Breast epithelium (tissue), 4 donors: Measurements from ENCODE around the gene MRPL38. TPM values are rescaled to one million over a fixed set of nuclear protein-coding genes. Genes with fewer than 3 reads are reported as not detected.
"Not testable (repeated sequence)": the region's sequence is repeated elsewhere in the genome, so short reads cannot be mapped to it uniquely, and the experiment has no call there.

Source experiments
- DNase-seq, 2 donors: peaks; one replicate each; pipeline ENCODE4 v3.0.0-alpha.2; 2019; ENCODE audit warnings: low spot score in 2 of 2
- H3K27ac ChIP-seq, 2 donors: fragments of 200-600 bp; sonication (generic) in 1 of 2; one replicate each; pipeline ENCODE4 v1.5.1; 2016 to 2019; ENCODE audit warnings: mild to moderate bottlenecking in 1 of 2
- H3K27me3 ChIP-seq, 2 donors: fragments of 200-600 bp; sonication (generic) in 1 of 2; one replicate each; pipeline versions ENCODE4 v1.5.1 to v1.6.0; 2017 to 2019; ENCODE audit warnings: control low read depth in 1 of 2, mild to moderate bottlenecking in 1 of 2
- H3K36me3 ChIP-seq: fragments of 200-600 bp; one replicate; pipeline ENCODE4 v1.5.1; 2019
- H3K4me1 ChIP-seq, 2 donors: fragments of 200-600 bp; sonication (generic); one replicate each; pipeline ENCODE4 v1.5.1; 2016 to 2019; ENCODE audit warnings: control low read depth in 1 of 2
- H3K4me3 ChIP-seq, 3 donors: fragments of 200-600 bp; sonication (generic); 1 replicate in 2 of 3; 2 replicates in 1 of 3; pipeline ENCODE4 v1.5.1; 2016 to 2019; ENCODE audit warnings: mild to moderate bottlenecking in 3 of 3, moderate library complexity in 2 of 3
- H3K9me3 ChIP-seq, 2 donors: fragments of 200-600 bp; sonication (generic) in 1 of 2; one replicate each; pipeline ENCODE4 v1.5.1; 2016 to 2019; ENCODE audit warnings: control low read depth in 1 of 2
- CTCF ChIP-seq, 3 donors: fragments of 450-650 bp; IDR thresholded peaks; one replicate each; pipeline ENCODE4 v1.5.1; 2016 to 2017; ENCODE audit warnings: antibody characterized with exemption in 3 of 3, mild to moderate bottlenecking in 3 of 3, moderate library complexity in 3 of 3
- POLR2A ChIP-seq: fragments of 450-650 bp; IDR thresholded peaks from one replicate; pipeline ENCODE4 v1.6.1; 2016; ENCODE audit warnings: antibody characterized with exemption, mild to moderate bottlenecking, moderate library complexity
- POLR2AphosphoS5 ChIP-seq, 3 donors: sonication (generic); formaldehyde crosslinking; IDR thresholded peaks; one replicate each; pipeline ENCODE4 v1.6.1; 2017; ENCODE audit warnings: antibody characterized with exemption in 3 of 3
- intact Hi-C: fragments of 100-400 bp; cut with DNase I; formaldehyde crosslinking; loops from one replicate; pipeline ENCODE4 v1.15.1; 2023; ENCODE audit warnings: low total_unique reads
- total RNA-seq, 3 donors: library from RNA; depleted of rRNA; stranded (reverse); fragments of >200 nt; gene quantifications; one replicate each; pipeline ENCODE4 v1.1.0, GENCODE V29; 2016

Gene MRPL38
- total RNA-seq, 3 donors from 2014 or later: 29.4 to 39.0 (median 36.6) TPM

- Histone ChIP-seq H3K4me1 (peaks cover 0 to 16% of the 10 kb centered on the region in 2 donors), H3K27me3 (no peaks in the 10 kb centered on the region), H3K9me3 (no peaks in the 10 kb centered on the region), H3K4me3 (no peak overlapping the region), H3K36me3 (no peaks in the 10 kb centered on the region), H3K27ac (no peak overlapping the region)
- intact Hi-C loops: no loop called here
- no peak for DNase-seq
- TF ChIP-seq POLR2A (no peak), POLR2AphosphoS5 (IDR thresholded peaks at IDR 0.05) (no peak), CTCF (IDR thresholded peaks at IDR 0.05) (no peak)
Observed at GRCh38 chr17:75891605-75892555, 12.8 kb downstream of the MRPL38 start.

- H3K27ac ChIP-seq: no peak overlapping the region
- no peak for DNase-seq
- H3K36me3 ChIP-seq: no peaks in the 10 kb centered on the region
- intact Hi-C loops: no loop called here
- no peak overlapping the region for H3K4me3 ChIP-seq
- no peaks in the 10 kb centered on the region for H3K9me3 ChIP-seq
- peaks cover 0 to 16% of the 10 kb centered on the region in 2 donors for H3K4me1 ChIP-seq
- no peaks in the 10 kb centered on the region for H3K27me3 ChIP-seq
- no peak for TF ChIP-seq POLR2AphosphoS5 (IDR thresholded peaks at IDR 0.05)
- no peak for TF ChIP-seq POLR2A
Observed at GRCh38 chr17:75891022-75891604, 13.6 kb downstream of the MRPL38 start.

- TF ChIP-seq CTCF (IDR thresholded peaks at IDR 0.05) (no peak), POLR2A (no peak), POLR2AphosphoS5 (IDR thresholded peaks at IDR 0.05) (no peak)
- no peak for DNase-seq
- H3K27me3 ChIP-seq: no peaks in the 10 kb centered on the region
- no peaks in the 10 kb centered on the region for H3K4me1 ChIP-seq
- H3K4me3 ChIP-seq: no peak overlapping the region
- no peak overlapping the region for H3K27ac ChIP-seq
- no peaks in the 10 kb centered on the region for H3K9me3 ChIP-seq
- intact Hi-C loops: no loop called here
- H3K36me3 ChIP-seq: no peaks in the 10 kb centered on the region
Observed at GRCh38 chr17:75889454-75889853, 15.2 kb downstream of the MRPL38 start.

- H3K4me1 ChIP-seq: no peaks in the 10 kb centered on the region
- DNase-seq: no peak
- H3K27me3 ChIP-seq: no peaks in the 10 kb centered on the region
- intact Hi-C loops: no loop called here
- TF ChIP-seq POLR2AphosphoS5 (IDR thresholded peaks at IDR 0.05): no peak
- no peak for TF ChIP-seq POLR2A
- TF ChIP-seq CTCF (IDR thresholded peaks at IDR 0.05): no peak
- no peaks in the 10 kb centered on the region for H3K9me3 ChIP-seq
- no peaks in the 10 kb centered on the region for H3K36me3 ChIP-seq
- no peak overlapping the region for H3K4me3 ChIP-seq
- H3K27ac ChIP-seq: no peak overlapping the region
Observed at GRCh38 chr17:75888484-75888883, 16.2 kb downstream of the MRPL38 start.

- H3K4me1 ChIP-seq, H3K4me3 ChIP-seq, DNase-seq, H3K9me3 ChIP-seq, H3K27ac ChIP-seq, H3K27me3 ChIP-seq, intact Hi-C loops, H3K36me3 ChIP-seq: not testable (repeated sequence)
Observed at GRCh38 chr17:75885860-75886259, 18.8 kb downstream of the MRPL38 start.

GRCh38 chr17:75885431-75885830 is 19.3 kb downstream of the MRPL38 start:
- TF ChIP-seq POLR2AphosphoS5 (IDR thresholded peaks at IDR 0.05): no peak
- TF ChIP-seq POLR2A: no peak
- TF ChIP-seq CTCF (IDR thresholded peaks at IDR 0.05): no peak
- Histone ChIP-seq H3K9me3 (no peaks in the 10 kb centered on the region), H3K27ac (no peak overlapping the region), H3K4me1 (no peaks in the 10 kb centered on the region), H3K36me3 (no peaks in the 10 kb centered on the region), H3K4me3 (no peak overlapping the region), H3K27me3 (no peaks in the 10 kb centered on the region)
- no peak for DNase-seq
- intact Hi-C loops: no loop called here
